Fibroblast of skin of back (primary cell): ENCODE data around the gene CFTR.
A peak's percentile ranks its signal among the peaks of the same experiment; 100 is the strongest.
"Not testable (repeated sequence)": the region's sequence is repeated elsewhere in the genome, so short reads cannot be mapped to it uniquely, and the experiment has no call there.

ENCODE experiments used
- DNase-seq: peaks from one replicate; pipeline ENCODE4 v3.0.0-alpha.2; 2013

CFTR gene

DNA sequence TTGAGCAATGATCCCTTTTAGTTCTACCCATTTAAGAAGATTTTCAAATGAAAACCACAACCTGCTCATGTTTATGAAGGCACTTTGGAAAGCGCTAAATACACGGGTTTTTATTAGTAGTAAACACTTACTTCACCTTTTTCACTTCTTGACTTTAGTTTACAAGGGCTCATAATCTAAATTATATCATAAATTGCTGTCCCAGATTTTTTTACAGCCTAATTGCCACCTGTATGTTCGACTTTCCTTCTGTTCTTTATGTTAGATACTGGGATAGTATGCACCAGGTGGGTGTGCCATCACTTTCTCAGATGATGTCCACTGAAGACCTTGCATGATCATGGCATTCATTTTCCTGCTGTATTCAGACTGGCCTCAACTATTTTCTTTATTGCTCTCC lies 22.5 kb downstream of the CFTR start:
- no peak for DNase-seq

- no peak for DNase-seq
Observed at GRCh38 chr7:117505238-117505637, 25.4 kb downstream of the CFTR start.

DNA sequence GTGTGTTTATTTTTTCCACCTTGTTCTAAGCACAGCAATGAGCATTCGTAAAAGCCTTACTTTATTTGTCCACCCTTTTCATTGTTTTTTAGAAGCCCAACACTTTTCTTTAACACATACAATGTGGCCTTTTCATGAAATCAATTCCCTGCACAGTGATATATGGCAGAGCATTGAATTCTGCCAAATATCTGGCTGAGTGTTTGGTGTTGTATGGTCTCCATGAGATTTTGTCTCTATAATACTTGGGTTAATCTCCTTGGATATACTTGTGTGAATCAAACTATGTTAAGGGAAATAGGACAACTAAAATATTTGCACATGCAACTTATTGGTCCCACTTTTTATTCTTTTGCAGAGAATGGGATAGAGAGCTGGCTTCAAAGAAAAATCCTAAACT lies 28.9 kb downstream of the CFTR start:
- no peak for DNase-seq

GRCh38 chr7:117517194-117517593 lies 37.4 kb downstream of the CFTR start:
- DNase-seq, result not testable (repeated sequence)

DNA sequence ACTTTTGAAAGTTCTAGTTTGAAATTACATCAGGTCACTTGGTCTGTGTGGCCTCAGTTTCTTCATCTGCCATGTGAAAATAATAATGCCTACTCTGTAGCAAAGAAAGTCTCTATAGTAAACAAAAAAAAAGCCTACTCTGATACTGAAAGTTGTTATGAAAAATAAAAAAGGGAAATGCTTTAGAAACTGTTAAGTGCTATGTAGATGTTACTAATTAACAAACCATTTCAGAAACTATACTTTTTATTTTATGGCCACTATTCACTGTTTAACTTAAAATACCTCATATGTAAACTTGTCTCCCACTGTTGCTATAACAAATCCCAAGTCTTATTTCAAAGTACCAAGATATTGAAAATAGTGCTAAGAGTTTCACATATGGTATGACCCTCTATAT lies 50.6 kb downstream of the CFTR start:
- DNase-seq, result no peak

DNA sequence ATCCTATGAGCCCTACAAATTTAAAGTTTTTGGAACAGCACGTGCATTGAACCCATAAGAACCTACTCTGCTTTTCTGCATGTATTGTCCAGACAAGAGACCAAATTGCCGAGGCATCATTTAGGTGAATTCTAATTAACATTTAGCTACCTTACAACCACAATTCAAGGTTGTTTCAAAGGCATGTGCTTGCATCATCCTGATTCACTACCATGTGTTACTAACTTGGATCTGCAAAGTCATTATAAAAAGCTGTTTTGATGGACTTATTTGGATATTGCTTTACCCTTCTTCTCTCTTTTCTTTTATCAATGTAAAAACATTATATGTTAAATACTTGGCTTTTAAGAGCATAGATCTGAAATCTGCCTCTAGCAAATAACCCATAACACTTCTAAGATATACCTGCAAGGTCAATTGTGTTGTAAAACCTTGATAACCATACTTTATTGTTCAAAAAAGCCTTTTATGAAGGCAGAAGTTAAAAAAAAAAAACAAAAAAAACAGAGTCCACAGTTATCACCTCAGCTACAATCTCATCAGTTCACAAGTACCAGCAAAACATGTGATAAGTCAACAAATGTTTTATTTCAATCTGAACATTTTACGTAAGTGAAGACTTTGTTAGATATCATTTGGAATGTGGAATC lies 51.9 kb downstream of the CFTR start:
- DNase-seq, result no peak

DNA sequence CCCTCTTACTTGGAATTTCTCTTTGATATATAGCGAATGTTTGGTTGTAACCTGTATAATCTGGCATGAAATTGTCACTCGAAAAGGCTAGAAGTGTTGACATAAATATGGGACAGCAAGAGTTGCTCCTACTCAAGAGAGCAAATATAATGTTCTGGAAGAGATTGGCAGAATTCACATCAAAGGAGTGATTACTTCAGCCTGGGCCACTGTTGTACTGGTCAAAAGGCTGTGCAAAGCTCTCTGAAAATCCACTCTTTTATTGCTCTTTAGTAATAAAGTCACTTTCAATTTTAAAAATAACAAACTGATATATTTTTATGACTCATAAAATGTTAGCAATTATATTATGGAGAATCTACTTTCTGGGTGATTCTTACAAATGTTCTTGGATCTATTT lies 58.2 kb downstream of the CFTR start:
- no peak for DNase-seq

DNA sequence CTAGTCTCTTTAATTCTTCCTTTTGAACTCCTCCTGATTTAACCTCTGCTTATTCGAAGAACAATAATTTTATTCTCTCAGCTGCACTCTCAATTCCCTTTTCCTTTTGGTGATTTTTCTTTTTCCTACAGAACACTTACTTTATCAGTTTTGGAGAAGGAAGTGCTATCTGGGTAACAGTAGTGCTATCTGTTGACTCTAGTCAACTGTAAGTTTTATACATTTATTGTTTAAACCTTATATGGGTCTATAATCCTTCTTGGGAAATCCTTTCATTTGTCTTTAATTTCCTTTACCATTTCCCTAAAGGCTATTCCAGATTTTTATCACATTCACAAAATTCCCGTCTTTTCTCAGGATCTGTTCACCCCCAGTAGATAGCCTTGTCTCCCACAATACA lies 64.2 kb downstream of the CFTR start:
- no peak for DNase-seq

DNA sequence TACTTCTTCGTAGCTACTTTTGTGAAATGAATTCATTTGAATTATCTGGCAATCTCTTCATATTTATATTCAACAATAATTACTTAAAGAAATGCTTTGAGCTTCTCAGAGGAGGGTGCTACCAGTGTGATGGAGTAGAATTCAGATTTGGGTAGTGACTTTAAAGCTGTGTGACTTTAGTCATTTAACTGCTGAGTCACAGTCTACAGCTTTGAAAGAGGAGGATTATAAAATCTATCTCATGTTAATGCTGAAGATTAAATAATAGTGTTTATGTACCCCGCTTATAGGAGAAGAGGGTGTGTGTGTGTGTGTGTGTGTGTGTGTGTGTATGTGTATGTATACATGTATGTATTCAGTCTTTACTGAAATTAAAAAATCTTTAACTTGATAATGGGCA lies 68.2 kb downstream of the CFTR start:
- DNase-seq, result no peak

- DNase-seq, result no peak
Observed at GRCh38 chr7:117550625-117551024, 70.8 kb downstream of the CFTR start.

DNA sequence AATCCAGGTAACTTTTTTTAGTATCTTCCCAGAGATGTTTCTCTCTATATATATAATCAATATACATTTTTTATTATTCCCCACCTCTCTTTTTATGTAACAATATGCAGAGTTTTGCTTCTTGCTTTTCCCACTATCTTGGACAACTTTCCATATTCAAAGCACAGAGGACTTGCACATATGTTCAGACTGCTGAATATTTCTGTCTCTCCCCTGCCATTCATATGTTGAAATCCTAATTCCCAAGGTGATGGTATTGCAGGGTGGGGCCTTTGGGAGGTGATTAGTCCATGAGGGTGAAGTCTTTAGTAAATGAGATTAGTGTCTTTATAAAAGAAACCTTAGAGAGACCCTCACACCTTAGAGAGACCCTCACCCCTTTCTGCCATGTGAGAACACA lies 72.8 kb downstream of the CFTR start:
- no peak for DNase-seq

DNA sequence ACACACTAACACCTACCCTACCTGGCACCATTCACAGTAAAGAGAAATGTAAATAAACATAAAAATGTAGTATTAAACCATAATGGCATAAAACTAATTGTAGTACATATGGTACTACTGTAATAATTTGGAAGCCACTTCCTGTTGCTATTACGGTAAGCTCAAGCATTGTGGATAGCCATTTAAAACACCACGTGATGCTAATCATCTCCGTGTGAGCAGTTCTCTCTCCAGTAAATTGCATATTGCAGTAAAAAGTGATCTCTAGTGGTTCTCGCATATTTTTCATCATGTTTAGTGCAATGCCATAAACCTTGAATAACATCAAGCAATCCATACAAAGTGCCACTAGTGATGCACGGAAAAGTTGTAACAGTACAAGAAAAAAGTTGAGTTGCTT lies 75.4 kb downstream of the CFTR start:
- DNase-seq, result no peak

DNA sequence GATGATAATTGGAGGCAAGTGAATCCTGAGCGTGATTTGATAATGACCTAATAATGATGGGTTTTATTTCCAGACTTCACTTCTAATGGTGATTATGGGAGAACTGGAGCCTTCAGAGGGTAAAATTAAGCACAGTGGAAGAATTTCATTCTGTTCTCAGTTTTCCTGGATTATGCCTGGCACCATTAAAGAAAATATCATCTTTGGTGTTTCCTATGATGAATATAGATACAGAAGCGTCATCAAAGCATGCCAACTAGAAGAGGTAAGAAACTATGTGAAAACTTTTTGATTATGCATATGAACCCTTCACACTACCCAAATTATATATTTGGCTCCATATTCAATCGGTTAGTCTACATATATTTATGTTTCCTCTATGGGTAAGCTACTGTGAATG lies 79.6 kb downstream of the CFTR start:
- DNase-seq, result no peak

- no peak for DNase-seq
Observed at GRCh38 chr7:117560030-117560429, 80.2 kb downstream of the CFTR start.

GRCh38 chr7:117562759-117563158 lies 82.9 kb downstream of the CFTR start:
- DNase-seq, result no peak

GRCh38 chr7:117564080-117564479 lies 84.3 kb downstream of the CFTR start:
- no peak for DNase-seq

DNA sequence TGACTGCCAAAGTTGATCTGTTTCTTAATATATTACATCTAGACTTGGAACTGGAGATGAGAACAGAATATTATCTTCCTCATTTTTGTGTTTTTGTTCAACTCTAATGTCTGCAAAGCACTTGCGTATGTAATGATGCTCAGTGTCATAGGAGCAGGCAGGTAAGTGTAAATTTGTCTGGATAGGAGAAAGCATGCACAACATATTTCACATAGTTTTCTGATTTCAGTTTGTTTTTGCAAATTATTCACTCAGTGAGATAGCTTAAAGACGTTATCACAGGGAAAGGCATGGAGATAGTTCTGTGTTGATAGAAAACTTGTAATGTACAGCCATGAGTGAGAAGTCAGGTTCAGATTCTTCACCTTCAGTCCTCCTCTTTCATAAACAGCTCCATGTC lies 84.8 kb downstream of the CFTR start:
- DNase-seq, result no peak

GRCh38 chr7:117565226-117565625 lies 85.4 kb downstream of the CFTR start:
- DNase-seq, result no peak

- DNase-seq, result no peak
Observed at GRCh38 chr7:117567781-117568180, 88.0 kb downstream of the CFTR start.

DNA sequence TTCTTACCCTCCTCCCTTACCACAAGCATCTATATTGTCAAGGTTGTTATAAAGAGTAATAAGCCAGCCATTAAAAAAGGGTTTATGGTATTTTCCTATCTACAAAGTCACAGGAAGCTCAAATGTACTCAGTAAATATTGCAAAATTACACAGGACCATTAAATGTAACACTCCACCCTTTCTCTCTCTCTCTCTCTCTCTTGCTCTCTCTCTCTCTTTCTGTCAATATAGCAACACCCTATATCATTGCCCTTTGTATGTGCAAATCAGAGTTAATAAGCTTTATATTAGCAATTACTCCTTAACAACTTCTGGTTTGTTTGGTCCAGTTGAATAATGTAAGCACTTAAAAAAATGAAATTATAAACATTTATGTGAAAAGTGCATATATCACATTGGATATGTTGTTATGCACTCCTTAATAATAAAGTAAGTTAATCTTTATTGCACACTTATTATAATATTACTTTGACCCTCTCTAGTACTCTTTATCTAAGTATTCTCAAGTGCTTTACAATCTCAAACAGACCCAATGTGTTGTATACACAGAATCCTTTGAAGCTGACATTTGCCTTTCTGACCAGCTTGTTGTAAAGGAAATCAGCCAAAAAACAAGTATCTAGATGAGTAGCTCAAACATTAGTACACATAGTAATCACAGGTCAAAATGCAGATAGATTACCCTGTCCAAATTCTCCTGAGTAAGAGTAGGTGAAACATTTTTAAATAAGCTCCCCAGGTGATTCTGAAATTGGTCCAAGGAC lies 93.2 kb downstream of the CFTR start:
- no peak for DNase-seq

- DNase-seq, result no peak
Observed at GRCh38 chr7:117581424-117581823, 101.6 kb downstream of the CFTR start.

DNA sequence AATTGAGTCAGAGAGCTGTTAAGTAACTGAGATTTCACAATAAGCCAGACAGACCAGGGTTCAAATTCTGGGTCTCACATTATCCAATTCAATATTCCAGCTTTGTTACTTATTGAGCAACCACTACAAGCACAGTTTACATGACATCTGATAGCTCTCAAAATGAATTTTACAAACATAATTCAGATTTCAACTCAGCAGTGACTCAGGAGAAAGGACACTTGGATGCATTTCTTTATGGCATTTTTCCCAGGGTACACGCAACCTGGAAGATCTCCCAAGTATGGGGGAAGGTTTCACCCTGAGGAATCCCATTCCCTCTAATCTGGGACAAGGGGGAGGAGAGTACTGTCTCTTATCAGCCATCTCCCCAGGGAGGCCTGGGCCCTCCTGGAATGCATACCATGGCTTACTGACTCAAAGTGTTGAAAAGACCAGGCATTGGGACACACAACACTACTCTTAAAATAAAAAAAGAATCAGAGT lies 102.4 kb downstream of the CFTR start:
- peak; percentile 87 for DNase-seq

GRCh38 chr7:117587931-117588330 lies 108.1 kb downstream of the CFTR start:
- DNase-seq, result no peak

DNA sequence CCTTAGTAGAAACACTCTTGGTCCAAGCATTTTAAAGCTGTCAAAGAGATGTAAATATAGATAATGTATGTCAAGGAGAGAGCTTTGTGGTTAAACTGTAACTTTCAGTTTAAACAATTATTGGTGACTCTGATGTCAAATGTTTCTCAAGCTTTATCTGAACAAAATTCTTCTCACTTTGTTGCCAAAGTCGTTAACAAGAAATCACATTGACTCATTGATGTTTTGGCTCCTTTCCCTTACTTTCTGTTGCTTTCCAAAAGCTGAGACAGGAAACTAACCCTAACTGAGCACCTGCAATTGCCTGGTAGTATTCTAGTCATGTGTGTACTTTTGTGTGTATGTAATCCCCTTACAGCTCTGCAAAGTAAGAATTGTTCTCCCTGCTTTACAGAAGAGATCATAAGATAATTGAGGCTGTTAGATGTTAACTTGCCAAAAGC lies 108.5 kb downstream of the CFTR start:
- DNase-seq, result no peak
